Hepatocyte (in vitro differentiated cells): ENCODE data around the gene PHF2. TPM values are rescaled to one million over a fixed set of nuclear protein-coding genes. Genes with fewer than 3 reads are reported as not detected.
"Not testable (repeated sequence)": the region's sequence is repeated elsewhere in the genome, so short reads cannot be mapped to it uniquely, and the experiment has no call there.

Experiments used
- DNase-seq: peaks from one replicate; pipeline ENCODE4 v3.0.0-alpha.2; 2016; ENCODE audit warnings: low spot score
- H2AFZ ChIP-seq: fragments of 200-600 bp; sonication (generic); 2 replicates; pipeline ENCODE4 v1.6.0; 2016; ENCODE audit warnings: antibody characterized with exemption, mild to moderate bottlenecking
- H3K27ac ChIP-seq: fragments of 200-600 bp; sonication (generic); 2 replicates; pipeline ENCODE4 v1.5.1; 2016; ENCODE audit warnings: mild to moderate bottlenecking
- H3K27me3 ChIP-seq: fragments of 200-600 bp; sonication (generic); 2 replicates; pipeline ENCODE4 v1.6.1; 2016
- H3K36me3 ChIP-seq: fragments of 200-600 bp; sonication (generic); replicated peaks from 2 replicates; pipeline ENCODE4 v1.5.1; 2016; ENCODE audit warnings: low read depth; ENCODE audit not compliant: insufficient read depth
- H3K4me1 ChIP-seq: fragments of 200-600 bp; sonication (generic); 2 replicates; pipeline ENCODE4 v1.5.1; 2016; ENCODE audit warnings: mild to moderate bottlenecking, moderate library complexity; ENCODE audit not compliant: insufficient read depth
- H3K4me2 ChIP-seq: fragments of 200-600 bp; sonication (generic); 2 replicates; pipeline ENCODE4 v1.6.0; 2016
- H3K4me3 ChIP-seq: fragments of 200-600 bp; sonication (generic); 2 replicates; pipeline ENCODE4 v1.5.1; 2016; ENCODE audit warnings: mild to moderate bottlenecking
- H3K79me2 ChIP-seq: fragments of 200-600 bp; sonication (generic); 2 replicates; pipeline ENCODE4 v1.6.0; 2017; ENCODE audit warnings: mild to moderate bottlenecking
- H3K9me2 ChIP-seq: fragments of 200-600 bp; sonication (generic); replicated peaks from 2 replicates; pipeline ENCODE4 v1.6.0; 2017; ENCODE audit warnings: mild to moderate bottlenecking; ENCODE audit not compliant: insufficient read depth
- H3K9me3 ChIP-seq: fragments of 200-600 bp; sonication (generic); 2 replicates; pipeline ENCODE4 v1.5.1; 2016; ENCODE audit warnings: low read depth, mild to moderate bottlenecking
- H4K20me1 ChIP-seq: fragments of 200-600 bp; sonication (generic); 2 replicates; pipeline ENCODE4 v1.6.0; 2016; ENCODE audit warnings: mild to moderate bottlenecking; ENCODE audit not compliant: insufficient read depth, poor library complexity, severe bottlenecking
- CTCF ChIP-seq: fragments of 200-600 bp; sonication (generic); IDR thresholded peaks from 2 replicates; pipeline ENCODE4 v1.5.1; 2016; ENCODE audit warnings: antibody characterized with exemption, mild to moderate bottlenecking; ENCODE audit not compliant: poor library complexity
- EZH2 ChIP-seq: fragments of 200-600 bp; sonication (generic); IDR thresholded peaks from 2 replicates; pipeline ENCODE4 v1.6.1; 2016; ENCODE audit warnings: antibody characterized with exemption, mild to moderate bottlenecking, borderline replicate concordance
- EZH2phosphoT487 ChIP-seq: fragments of 200-600 bp; sonication (generic); IDR thresholded peaks from one replicate; pipeline ENCODE4 v1.6.1; 2018; ENCODE audit warnings: antibody characterized with exemption, mild to moderate bottlenecking, low read depth, moderate library complexity; ENCODE audit not compliant: unreplicated experiment, severe bottlenecking
- WGBS: methylation state at CpG from one replicate; pipeline ENCODE4 v1.1.6; 2016; ENCODE audit warnings: low lambda C conversion rate; ENCODE audit errors: missing lambda C conversion rate; 5-methylcytosine and 5-hydroxymethylcytosine counted together
- polyA plus RNA-seq: library from polyadenylated mRNA; unstranded; fragments of >200 nt; fragmentation: Nextera tagmentation; extraction: Ambion mirVana; gene quantifications from 2 replicates; pipeline ENCODE4 v1.2.1, GENCODE V29; 2016
- total RNA-seq: library from RNA; depleted of rRNA; stranded (reverse); fragments of >200 nt; gene quantifications from 2 replicates; pipeline ENCODE4 v1.2.3, GENCODE V29; 2014

The PHF2 gene
- total and polyA plus RNA-seq, 2 experiments from 2014 or later: 10.5 to 19.8 TPM

- no peak overlapping the region for H3K27ac ChIP-seq
- DNase-seq: no peak
- no peaks in the 10 kb centered on the region for H3K9me2 ChIP-seq
- TF ChIP-seq EZH2 (no peak), EZH2phosphoT487 (no peak), CTCF (no peak)
- no peaks in the 10 kb centered on the region for H4K20me1 ChIP-seq
- H3K36me3 ChIP-seq: no peaks in the 10 kb centered on the region
- no peak overlapping the region for H3K4me3 ChIP-seq
- 96% methylated on average over 9 of the region's 9 CpGs for WGBS
- H3K9me3 ChIP-seq: no peaks in the 10 kb centered on the region
- no peaks in the 10 kb centered on the region for H3K4me1 ChIP-seq
- no peak overlapping the region for H2AFZ ChIP-seq
- H3K4me2 ChIP-seq: no peak overlapping the region
- no peaks in the 10 kb centered on the region for H3K27me3 ChIP-seq
- H3K79me2 ChIP-seq: no peaks in the 10 kb centered on the region
These were observed 88.8 kb downstream of the PHF2 start for GRCh38 chr9:93665128-93665636.

- no peak for TF ChIP-seq EZH2
- TF ChIP-seq EZH2phosphoT487: no peak
- TF ChIP-seq CTCF: no peak
- H3K36me3 ChIP-seq: no peaks in the 10 kb centered on the region
- H3K4me3 ChIP-seq: no peak overlapping the region
- no peaks in the 10 kb centered on the region for H3K27me3 ChIP-seq
- H3K79me2 ChIP-seq: no peaks in the 10 kb centered on the region
- WGBS: 97% methylated on average over 23 of the region's 27 CpGs
- no peak for DNase-seq
- no peak overlapping the region for H2AFZ ChIP-seq
- no peaks in the 10 kb centered on the region for H3K9me3 ChIP-seq
- no peaks in the 10 kb centered on the region for H3K4me1 ChIP-seq
- no peak overlapping the region for H3K27ac ChIP-seq
- no peaks in the 10 kb centered on the region for H3K9me2 ChIP-seq
- H4K20me1 ChIP-seq: no peaks in the 10 kb centered on the region
- no peak overlapping the region for H3K4me2 ChIP-seq
These were observed 89.5 kb downstream of the PHF2 start for GRCh38 chr9:93665637-93666438.

GRCh38 chr9:93666439-93666784, 90.0 kb downstream of the PHF2 start:
- 98% methylated on average over 6 of the region's 6 CpGs for WGBS

DNA sequence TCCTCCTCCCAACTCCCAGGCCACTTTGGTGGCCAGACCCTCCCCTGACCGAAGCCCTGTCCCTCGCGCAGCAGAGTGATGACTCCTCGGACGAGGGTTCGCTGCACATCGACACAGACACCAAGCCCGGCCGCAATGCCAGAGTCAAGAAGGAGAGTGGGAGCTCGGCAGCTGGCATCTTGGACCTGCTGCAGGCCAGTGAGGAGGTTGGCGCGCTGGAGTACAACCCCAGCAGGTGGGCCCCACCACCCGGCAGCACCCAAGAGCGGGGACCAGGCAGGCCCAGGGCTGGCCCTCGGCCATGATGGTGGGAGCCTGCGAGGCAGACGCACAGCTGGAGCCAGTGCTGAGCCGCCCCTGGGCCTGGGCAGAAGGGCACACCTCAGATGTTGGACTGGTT, 90.6 kb downstream of the PHF2 start:
- Histone ChIP-seq H3K79me2 (no peaks in the 10 kb centered on the region), H3K36me3 (no peaks in the 10 kb centered on the region), H3K27ac (no peak overlapping the region), H3K27me3 (no peaks in the 10 kb centered on the region), H3K4me3 (no peak overlapping the region), H3K9me3 (no peaks in the 10 kb centered on the region), H3K4me1 (no peaks in the 10 kb centered on the region), H4K20me1 (no peaks in the 10 kb centered on the region), H3K4me2 (no peak overlapping the region), H2AFZ (no peak overlapping the region), H3K9me2 (no peaks in the 10 kb centered on the region)
- no peak for TF ChIP-seq CTCF
- TF ChIP-seq EZH2phosphoT487: no peak
- WGBS: 97% methylated on average over 18 of the region's 18 CpGs
- no peak for DNase-seq

More at GRCh38 chr9:93666439-93666784, 90.0 kb downstream of the PHF2 start:
- not testable (repeated sequence) for H3K9me2 ChIP-seq, H3K4me3 ChIP-seq, H2AFZ ChIP-seq, H3K79me2 ChIP-seq, H3K27ac ChIP-seq, H3K36me3 ChIP-seq, H4K20me1 ChIP-seq, H3K9me3 ChIP-seq, H3K4me2 ChIP-seq, H3K27me3 ChIP-seq, DNase-seq, H3K4me1 ChIP-seq
